Fibroblast of the aortic adventitia (primary cell): ENCODE data around the gene IRAK1. TPM values are rescaled to one million over a fixed set of nuclear protein-coding genes. Genes with fewer than 3 reads are reported as not detected.

Source experiments
- DNase-seq: peaks from one replicate; pipeline ENCODE4 v3.0.0-alpha.2; 2010; ENCODE audit warnings: low read depth
- H3K4me3 ChIP-seq: 2 replicates; pipeline ENCODE4 v1.5.1; 2011; ENCODE audit warnings: low read depth, mild to moderate bottlenecking, control low read depth, low read length, moderate library complexity
- total RNA-seq: library from RNA; depleted of rRNA; stranded (reverse); fragments of >200 nt; gene quantifications from 2 replicates; pipeline ENCODE4 v1.2.3, GENCODE V29; 2012; ENCODE audit warnings: low replicate concordance
- TF ChIP-seq, protein P1 (sequence below): IDR thresholded peaks from 2 replicates; pipeline ENCODE4 v1.5.1; 2011; ENCODE audit warnings: mild to moderate bottlenecking, low read length, control low read depth, inconsistent platforms; ENCODE audit not compliant: insufficient read depth

Gene IRAK1
- total RNA-seq, 1 donor: 80.5 TPM

DNA sequence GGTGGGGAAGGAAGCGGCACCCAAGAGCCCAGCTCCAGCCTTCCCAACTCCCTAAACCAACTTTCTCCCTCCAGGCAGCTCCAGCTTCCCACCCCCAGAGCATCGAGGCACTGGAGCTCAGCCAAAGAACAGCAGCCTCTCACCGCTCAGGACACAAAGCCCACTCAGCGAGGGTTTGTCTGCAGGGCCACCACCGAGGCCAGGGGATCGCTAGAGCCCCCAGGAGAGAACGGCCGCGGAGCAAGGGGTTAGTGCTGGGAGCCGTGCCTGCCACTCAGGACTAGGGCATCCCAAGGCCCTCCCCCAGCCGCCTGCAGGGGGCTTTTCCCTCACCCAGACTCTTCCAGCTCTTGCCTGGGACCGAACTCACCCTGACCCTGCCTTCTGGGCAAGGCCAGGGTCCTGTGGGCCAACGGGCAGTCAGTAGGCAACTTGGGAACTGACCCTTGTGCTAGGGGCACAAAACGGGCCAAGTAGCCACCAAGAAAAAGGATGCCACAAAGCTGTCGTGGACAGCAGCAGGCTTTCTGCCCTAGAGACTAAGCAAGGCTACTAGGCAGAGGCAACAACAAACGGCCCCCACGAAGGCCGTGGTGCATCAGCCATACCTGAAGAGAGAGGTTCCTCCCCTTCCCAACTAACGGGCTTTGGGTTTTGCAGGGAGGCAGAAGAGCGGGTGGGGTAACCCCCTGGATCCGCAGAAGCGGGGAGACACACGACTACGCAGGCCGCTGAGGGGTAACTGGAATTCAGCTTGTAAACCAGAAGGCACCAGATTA, 50.4 kb downstream of the IRAK1 start:
- no peak for DNase-seq
- peak overlapping the region; percentile 88 for H3K4me3 ChIP-seq
- TF ChIP-seq, protein P1, sequence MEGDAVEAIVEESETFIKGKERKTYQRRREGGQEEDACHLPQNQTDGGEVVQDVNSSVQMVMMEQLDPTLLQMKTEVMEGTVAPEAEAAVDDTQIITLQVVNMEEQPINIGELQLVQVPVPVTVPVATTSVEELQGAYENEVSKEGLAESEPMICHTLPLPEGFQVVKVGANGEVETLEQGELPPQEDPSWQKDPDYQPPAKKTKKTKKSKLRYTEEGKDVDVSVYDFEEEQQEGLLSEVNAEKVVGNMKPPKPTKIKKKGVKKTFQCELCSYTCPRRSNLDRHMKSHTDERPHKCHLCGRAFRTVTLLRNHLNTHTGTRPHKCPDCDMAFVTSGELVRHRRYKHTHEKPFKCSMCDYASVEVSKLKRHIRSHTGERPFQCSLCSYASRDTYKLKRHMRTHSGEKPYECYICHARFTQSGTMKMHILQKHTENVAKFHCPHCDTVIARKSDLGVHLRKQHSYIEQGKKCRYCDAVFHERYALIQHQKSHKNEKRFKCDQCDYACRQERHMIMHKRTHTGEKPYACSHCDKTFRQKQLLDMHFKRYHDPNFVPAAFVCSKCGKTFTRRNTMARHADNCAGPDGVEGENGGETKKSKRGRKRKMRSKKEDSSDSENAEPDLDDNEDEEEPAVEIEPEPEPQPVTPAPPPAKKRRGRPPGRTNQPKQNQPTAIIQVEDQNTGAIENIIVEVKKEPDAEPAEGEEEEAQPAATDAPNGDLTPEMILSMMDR: no peak

DNA sequence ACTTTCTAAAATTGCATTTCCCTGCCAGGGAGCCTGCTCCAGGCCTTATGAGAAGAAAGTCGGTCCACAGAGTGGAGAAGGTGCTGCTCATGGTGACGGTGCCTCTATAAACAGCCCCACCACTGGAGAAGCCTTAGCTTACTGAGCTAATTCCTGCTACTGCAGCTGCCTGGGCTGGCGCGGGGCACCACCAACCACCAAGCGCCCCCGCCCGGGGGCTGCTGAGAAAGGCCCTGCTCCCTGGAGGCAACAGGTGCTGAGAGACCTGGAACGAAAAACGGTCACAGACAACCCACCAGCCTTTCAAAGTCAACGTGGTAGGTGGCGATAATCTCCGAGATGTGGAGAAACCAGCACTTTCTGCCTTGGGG, 51.0 kb downstream of the IRAK1 start:
- DNase-seq: no peak
- TF ChIP-seq, protein P1: no peak
- H3K4me3 ChIP-seq: peak overlapping the region; percentile 88

DNA sequence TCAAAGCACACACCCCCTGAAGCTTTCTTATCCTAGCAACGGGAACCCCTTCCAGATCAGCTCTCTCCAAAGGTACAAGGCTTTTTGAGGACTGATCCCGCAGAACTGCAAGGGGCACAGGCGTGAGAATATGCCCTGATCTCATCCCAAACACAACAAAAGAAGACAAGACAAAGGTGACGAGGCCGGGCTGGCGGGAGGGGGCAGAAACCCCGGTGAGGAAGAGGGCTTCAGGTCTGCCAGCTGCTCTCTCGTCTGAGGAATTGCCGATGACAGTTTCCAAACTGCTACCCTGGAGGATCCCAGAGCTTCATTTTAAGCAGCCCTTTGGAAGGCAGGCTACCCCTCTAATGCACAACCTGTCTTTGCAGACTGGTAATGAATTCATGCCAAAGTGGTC, 51.4 kb downstream of the IRAK1 start:
- no peak for DNase-seq
- H3K4me3 ChIP-seq: peak overlapping the region; percentile 88
- TF ChIP-seq, protein P1: no peak

DNA sequence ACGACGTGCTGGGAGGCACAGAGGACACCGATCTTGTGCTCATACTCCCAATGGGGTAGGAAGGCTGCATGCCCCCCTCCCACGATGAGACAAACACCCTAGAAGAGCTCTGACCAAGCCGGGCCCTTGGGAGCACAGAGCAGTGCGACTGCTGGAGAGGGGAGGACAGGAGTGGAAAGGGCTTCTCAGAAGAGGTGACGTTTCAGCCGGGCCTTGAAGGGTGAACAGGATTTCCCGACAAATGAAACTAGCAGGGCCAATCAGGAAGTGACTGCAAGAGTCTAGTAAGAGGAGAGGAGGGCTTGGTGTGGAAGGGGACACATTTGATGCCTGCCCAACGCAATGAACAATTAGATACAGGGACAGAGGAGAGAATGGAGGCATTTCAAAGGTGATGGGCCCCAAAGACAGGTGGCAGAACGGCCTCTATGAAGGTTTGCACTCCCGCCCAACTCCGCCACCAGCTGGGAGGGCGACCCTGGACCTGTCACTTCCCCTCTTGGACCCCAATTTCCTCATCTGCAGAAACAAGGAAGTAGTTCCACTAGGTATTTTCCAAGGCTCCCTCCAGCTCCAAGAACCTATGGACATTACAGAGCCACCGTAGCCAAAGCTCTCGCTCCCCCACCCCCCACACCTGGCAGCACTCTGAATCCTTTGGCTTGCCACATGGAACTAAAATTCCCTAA, 52.0 kb downstream of the IRAK1 start:
- TF ChIP-seq, protein P1: no peak
- no peak for DNase-seq
- H3K4me3 ChIP-seq: peak overlapping the region; percentile 88

DNA sequence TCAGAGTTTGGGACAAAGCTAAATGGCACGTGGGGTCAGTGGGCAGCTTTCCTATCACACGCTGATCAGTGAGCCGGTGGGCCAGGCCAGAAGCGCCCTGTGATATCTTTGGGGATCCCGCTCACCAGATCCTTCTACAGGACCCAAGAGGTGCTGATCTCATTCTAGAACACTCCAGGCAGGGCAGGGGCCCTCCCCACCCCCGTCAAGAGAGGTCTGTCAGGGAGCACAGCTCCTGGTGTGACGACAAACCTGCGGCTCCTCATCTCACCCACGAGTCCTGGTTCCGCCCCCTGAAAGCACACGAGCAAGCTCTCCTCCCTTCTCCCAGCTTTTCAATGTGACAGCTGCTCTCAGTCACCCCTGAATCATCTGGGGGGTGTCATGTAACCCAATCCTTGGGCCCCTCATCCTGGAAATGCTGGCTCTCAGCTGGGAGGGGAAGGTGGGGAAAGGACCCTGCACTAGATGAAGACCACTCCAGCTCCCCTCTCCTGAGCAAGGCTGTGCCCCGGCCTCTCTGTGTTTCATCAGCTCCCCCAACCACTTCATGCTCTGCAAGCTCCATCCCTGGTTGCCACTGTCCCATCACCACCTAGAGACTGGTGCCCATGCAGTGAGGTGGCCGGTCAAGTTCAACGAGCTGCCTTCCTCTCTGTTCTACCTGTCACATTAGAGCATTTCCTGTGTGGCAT, 52.7 kb downstream of the IRAK1 start:
- TF ChIP-seq, protein P1: no peak
- no peak for DNase-seq
- no peak overlapping the region for H3K4me3 ChIP-seq

DNA sequence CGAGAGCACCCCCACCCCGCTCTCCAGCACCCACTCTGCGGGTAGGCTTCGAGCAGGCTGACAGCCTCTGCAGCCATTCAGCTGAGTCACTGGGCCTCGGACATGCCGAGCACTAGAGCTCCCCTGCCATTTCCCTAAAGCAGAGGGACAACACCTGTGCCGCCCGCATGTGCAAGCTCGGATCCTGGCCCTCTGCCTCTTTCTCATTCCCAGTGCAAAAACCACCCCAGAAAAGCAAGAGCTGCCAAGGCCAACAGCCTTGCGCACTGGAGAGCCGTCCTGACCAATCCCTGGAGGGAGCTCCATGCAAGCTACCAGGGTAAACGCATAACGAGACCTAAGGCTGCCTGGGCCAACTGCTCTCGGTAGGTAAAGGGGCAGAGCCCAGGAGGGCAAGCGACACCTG, 53.4 kb downstream of the IRAK1 start:
- TF ChIP-seq, protein P1: no peak
- no peak overlapping the region for H3K4me3 ChIP-seq
- DNase-seq: peak; percentile 25
